ENCODE results near the gene ABCC9.
"Not testable (repeated sequence)": the region's sequence is repeated elsewhere in the genome, so short reads cannot be mapped to it uniquely, and the experiment has no call there.

Gene ABCC9

DNA sequence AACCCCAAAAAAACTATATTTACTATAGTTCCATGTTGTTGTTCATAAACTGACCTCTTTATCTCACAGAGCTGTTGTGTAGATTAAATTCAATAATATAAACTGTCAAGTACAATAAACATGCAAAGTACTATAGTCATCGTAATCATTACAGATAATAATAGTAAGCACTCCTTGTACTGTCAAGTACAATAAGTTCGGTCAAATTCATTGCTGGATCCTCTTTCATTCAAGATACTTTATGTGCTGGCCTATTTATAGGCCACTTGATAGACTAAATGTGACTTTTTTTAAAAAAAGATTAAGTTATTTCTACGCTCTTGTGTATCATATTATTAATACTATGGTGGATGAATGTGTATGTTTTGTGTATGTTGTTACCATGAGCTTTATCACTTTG is 127.5 kb downstream of the ABCC9 start:
- no peak for DNase-seq

DNA sequence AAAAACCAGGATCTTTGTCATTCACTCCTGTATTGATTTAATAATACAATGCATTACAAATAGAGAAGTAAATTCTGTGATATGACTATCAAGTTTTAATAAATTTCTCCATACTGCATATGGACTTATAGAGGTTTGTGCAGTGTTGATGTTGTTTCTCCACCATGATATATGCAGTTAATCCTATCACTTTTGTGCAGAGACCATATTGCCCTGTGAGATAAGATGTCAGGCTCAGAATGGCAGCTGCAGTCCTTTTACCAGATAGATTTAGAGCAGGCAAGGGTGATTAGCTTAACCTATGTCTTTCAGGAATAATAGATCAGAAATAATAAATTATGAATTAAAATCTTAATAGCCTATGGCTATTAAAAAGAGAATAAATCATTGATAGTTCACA is 128.1 kb downstream of the ABCC9 start:
- no peak for DNase-seq

DNA sequence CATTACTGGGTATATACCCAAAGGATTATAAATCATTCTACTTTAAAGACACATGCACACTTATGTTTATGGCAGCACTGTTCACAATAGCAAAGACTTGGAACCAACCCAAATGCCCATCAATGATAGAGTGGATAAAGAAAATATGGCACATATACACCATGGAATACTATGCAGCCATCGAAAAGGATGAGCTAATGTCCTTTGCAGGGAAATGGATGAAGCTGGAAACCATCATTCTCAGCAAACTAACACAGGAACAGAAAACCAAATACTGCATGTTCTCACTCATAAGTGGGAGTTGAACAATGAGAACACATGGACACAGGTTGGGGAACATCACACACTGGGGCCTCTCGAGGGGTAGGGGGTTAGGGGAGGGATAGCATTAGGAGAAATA is 128.9 kb downstream of the ABCC9 start:
- not testable (repeated sequence) for DNase-seq

DNA sequence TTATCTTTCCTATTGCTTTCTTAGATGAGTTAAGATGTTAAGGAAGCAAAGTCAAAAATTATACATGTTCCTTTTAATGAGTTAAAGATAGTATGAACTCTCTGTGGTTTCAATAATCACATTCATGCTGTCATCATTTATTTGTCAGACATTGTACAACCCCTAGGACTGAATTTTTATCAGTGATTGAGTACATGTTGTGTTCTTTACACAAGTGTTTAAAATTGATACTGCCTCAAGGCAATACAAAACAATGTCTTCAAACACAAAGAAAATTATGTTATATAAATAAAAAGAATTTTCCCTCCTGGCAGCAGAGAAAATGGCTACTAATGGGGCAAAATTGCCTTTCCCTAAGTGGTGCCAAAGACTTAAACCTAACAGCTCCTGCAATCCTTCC is 132.1 kb downstream of the ABCC9 start:
- no peak for DNase-seq

DNA sequence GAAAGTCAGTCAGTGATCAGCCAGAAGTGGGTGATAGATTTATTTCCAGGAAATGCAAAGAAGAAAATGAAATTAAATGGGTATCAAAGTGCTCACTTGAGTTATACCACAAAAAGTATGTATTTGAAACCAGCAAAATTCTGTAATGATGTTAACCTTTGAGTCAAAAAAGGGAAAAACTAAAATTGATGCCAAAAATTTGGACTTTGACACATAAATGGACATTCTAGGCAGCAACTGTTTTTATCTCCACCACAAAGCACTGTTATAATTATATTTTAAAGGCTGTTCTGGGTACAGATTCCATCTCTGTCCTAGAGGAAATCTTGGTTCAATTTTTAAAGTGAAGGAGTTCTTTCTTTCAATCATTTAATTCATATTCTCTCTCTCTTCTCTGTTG is 135.0 kb downstream of the ABCC9 start:
- no peak for DNase-seq

DNA sequence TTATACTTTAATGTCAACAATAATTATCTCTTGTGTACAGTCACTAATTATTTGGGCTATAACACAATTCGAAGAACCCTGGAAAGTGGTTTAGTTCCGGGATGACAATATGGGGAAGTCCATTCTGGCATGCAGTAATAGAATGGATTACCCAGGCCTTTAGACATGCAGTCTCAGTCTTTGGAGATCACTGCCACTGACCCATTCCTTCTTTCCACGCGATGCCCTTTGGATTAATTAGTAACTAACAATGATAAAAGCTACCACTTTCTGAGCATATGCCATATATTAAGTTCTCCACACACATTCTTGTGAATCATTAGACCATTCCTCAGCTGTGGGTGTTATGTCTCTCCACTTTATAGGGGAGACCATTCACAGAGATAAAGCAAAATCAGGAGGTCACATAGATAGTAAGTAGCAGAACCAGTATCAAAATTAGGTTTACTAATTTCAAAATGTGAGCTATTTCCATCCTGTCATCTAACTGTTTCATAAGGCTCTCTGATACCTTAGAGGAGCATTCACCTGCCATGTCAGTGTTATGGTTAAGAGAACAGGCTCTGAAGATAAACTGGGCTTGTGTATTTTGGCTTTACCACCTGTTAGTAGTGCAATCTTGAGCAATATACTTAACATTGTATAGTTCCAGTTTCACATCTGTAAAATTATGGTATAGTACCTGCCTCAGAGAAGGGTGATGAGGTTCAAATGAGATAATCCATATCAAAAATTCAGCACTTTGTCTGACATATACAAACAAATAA is 139.5 kb downstream of the ABCC9 start:
- DNase-seq, result no peak

DNA sequence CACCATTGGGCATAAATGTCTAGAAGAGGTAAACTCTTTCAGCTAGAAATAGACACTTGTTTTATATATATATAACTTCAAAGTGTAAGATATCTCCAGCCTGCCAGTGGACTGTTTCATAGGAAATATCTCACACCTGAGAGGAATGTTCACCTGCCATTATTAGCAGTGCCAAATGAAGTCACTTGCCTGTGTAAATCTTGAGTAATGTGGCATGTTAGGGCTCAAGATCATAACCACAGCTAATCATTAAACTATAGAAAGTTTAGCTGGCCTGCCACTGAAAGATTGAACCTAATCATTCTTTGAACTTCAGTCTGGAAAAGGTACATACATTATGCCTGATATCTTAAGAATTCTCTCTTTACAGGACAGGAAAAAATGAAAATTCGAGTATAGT is 141.2 kb downstream of the ABCC9 start:
- no peak for DNase-seq

DNA sequence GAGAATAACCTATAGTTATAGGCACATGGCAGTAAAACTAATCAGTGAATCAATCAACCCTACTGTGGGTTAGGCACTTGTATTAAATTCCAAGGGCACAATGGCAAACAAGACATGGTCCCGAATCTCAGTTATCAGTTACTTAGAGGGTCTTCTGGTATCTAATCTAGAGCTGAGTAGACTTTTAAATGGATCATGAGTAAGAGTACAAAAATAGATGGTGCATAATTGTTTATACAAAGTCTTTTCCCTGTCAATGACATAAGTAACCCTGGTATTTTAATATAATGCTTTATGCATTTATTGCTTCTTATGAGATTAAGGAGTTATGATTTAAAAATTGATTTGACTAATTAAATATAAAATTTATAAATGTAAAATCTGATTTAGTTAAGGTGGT is 143.7 kb downstream of the ABCC9 start:
- DNase-seq, result no peak

DNA sequence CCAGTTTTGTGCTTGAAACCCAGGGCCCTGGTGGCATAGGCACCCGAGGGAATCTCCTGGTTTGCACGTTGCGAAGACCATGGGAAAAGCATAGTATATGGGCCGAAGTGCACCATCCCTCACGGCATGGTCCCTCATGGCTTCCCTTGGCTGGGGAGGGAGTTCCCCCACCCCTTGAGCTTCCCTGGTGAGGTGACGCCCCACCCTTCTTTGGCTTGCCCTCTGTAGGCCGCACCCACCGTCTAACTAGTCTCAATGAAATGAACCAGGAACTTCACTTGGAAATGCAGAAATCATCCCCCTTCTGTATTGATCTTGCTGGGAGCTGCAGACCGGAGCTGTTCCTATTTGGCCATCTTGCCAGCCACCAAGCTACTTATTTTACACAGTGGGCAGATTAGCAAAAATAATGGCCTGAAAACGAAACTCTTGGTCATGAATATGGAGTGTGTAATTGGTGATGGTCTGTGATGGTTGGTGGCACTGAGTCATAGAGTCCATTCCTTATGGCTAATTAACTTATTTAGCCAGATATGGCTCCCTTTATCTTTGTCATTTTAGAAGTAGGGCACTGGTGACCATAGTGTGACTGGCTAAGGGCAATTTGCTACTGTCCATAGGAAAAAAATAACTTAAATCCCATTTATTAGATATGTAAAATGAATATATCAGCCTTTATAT is 145.4 kb downstream of the ABCC9 start:
- no peak for DNase-seq

DNA sequence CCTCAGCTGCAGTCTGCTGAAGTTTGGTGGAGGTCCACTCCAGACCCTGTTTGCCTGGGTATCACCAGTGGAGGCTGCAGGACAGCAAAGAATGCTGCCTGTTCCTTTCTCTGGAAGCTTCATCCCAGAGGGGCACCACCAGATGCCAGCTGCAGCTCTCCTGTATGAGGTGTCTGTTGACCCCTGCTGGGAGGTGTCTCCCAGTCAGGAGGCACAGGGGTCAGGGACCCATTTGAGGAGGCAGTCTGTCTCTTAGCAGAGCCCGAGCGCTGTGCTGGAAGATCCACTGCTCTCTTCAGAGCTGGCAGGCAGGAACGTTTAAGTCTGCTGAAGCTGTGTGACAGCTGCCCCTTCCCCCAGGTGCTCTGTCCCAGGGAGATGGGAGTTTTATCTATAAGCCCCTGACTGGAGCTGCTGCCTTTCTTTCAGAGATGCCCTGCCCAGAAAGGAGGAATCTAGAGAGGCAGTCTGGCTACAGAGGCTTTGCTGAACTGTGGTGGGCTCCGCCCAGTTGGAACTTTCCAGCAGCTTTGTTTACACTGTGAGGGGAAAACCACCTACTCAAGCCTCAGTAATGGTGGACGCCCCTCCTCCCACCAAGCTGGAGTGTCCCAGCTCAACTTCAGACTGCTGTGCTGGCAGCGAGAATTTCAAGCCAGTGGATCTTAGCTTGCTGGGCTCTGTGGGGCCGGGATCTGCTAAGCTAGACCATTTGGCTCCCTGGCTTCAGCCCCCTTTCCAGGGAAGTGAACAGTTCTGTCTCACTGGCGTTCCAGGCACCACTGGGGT is 146.2 kb downstream of the ABCC9 start:
- DNase-seq, result not testable (repeated sequence)

DNA sequence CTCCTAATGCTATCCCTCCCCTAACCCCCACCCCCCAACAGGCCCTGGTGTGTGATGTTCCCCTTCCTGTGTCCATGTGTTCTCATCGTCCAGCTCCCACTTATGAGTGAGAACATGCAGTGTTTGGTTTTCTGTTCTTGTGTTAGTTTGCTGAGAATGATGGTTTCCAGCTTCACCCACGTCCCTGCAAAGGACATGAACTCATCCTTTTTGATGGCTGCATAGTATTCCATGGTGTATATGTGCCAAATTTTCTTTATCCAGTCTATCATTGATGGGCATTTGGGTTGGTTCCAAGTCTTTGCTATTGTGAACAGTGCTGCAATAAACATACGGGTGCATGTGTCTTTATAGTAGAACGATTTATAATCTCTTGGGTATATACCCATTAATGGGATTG is 151.5 kb downstream of the ABCC9 start:
- DNase-seq, result not testable (repeated sequence)

DNA sequence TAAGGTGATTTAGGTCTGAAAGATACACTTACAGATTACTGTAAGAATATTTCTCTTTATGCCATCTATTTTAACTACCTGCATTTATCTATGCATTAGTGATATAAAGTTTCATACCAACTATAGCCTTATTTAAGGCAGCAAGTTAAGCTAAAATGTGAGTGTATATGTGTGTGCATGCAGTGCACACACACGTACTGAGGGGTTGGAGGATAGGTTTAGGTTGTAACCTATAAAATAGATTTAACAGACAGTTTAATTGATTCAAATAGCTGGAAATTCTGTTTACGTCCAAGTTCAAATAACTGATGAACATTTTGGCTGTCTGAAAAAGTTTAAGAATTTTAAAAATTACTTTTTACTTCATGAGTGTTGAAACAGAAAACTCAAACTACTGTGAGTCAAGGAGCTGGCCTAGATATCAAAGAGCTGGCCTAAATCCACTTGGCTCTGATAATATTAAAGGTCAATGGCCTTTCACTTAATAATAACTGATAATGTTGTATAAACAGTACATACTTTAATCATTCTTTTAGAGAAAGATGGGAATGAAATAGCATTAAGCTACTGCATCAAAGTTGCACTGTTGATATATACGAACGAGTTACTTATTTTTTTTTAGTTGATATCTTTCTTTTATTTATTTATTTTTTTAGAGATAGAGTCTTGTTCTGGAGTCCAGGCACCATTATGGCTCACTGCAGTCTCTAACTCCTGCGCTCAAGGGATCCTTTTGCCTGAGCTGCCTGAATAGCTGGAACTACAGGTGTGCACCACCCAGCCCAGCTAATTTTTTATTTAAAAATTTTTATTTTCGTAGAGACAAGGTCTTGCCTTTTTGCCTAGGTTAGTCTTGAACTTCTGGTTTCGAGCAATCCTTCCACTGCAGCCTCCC is 152.9 kb downstream of the ABCC9 start:
- no peak for DNase-seq

DNA sequence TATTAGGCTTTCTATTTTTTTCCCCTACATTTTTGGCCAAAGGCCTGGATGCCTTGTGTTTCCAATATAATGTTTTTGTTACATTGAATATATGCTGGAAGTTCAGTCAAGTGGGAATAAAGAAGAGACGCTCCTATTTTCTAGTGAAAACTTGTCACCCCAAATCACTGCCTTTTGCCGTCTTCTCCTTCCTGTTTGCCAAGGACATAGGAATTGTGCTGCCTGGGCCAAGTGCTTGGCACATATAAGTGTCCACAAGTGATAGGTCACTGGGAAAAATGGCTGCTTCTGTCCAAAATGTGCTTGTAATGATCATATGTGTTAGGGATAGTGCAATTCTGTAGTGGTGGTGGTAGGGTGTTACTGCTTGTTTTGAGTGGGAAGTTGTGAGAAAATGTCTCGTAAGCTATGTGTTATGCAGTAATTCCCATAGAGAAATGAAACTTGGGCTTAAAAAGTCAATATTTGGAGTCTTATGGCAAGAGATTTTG is 155.1 kb downstream of the ABCC9 start:
- no peak for DNase-seq

DNA sequence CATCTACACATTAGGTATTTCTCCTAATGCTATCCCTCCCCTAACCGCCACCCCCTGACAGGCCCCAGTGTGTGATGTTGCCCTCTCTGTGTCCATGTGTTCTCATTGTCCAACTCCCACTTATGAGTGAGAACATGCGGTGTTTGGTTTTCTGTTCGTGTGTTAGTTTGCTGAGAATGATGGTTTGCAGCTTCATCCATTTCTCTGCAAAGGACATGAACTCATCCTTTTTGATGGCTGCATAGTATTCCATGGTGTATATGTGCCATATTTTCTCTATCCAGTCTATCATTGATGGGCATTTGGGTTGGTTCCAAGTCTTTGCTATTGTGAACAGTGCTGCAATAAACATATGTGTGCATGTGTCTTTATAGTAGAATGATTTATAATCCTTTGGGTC is 158.5 kb downstream of the ABCC9 start:
- not testable (repeated sequence) for DNase-seq

DNA sequence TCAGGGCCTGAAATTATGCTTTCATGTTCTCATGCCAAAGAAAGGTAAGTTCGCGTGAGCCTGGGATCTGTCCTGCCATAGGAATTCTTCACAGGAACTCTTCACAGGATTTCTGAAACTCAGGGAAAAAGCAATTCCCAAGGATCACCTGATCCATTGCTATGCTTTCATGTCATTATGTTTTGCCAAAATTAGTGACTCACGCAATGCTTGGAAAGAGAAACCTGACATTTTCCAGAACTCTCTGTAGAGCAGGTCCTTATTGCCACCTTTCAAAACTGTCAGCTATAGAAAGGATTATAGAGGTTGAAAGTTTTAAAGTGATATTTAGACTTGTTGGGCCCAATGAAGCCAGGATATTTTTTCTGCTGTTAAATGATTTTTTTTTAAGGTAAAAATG is 160.4 kb downstream of the ABCC9 start:
- DNase-seq, result no peak

DNA sequence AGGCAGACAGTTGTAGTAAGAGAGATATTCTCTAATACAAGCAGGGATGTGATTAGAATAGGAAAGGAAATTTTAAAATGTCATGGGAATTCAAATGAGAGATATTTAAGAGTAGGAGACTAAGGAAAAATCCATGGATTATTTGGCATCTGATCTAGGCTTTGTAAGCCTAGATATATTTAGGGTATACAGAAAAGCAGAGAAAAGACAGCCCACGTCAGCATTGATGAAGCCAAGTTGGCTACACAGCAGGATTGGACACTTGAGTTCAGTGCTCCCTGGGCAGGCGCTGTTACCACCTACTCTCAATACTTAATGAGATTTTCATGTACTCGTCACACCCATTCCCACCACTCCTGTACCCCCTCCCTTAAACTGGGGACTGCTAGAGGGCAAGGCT is 165.1 kb downstream of the ABCC9 start:
- DNase-seq, result no peak

DNA sequence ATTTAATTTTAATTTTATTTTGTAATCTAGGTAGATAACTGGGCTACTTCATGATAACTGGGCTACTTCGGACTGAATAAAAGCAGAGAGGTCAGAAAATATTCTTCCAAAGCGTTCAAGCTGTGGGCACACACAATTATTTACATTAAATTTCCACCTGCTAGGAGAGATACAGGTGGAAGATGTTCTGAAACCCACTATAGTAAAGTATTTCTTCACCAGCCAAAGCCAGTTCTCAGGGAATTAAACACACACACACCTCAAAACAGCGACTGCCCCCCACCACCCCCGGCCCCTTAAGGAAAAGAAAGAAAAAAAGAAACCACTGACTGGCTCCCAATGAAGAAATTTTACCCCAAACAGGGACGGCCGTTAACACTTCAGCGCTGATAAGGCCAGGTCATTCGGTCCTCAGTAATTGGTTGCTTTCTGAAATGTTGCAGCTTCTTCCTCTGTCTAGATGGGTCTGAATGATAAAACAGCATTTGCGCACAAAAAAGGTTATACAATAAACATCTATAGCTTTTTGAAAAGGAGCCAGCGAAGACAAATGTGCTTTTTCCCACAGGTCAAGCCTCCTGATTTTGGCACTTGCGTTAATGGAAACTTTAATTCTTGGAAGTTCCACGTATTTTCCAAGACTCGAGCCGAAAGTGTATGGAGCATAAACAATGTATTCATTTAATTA is 165.9 kb downstream of the ABCC9 start:
- no peak for DNase-seq

DNA sequence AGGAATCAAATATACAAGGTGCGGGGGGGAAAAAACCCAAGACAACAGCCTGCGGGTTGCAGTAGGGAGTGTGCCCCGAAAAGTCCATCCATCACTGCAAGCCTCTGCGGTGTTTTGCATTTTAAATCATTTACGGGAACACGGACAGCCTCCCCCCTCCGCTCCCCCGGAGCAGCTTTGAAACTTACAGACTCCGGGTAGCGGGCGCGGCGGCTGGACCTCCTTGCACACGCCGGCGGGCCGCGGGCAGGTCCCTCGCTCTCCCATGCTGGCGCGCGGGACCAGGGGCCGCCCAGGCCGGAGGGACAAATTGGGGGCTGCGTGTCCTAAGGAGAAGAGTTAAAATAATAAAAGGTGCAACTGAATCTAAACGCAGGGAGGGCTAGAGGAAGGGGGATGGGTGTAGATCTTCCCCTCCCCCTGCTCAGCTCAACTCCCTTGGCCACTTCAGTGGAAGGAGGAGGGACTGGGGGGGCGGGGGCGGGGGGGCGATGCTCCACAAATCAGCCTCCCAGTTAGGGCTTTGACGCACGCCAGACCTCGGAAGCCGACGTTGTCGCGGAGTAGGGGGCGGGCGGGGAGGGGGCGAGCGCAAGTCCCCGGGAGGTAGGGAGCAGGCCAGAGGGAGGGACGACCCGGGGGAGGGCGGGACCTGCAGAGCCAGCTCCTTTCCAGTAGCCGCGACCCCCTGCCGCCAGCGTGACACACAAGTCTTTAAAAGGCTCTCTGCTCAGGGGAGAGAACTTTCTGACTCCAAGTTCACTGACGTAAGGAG is 166.7 kb downstream of the ABCC9 start, which contains the start of gene KCNJ8:
KCNJ8 (minus strand) TSS at position 349 of the 775 bp plus-strand sequence. CDS start 1,090 bp downstream, outside the sequence.
- DNase-seq, result no peak

DNA sequence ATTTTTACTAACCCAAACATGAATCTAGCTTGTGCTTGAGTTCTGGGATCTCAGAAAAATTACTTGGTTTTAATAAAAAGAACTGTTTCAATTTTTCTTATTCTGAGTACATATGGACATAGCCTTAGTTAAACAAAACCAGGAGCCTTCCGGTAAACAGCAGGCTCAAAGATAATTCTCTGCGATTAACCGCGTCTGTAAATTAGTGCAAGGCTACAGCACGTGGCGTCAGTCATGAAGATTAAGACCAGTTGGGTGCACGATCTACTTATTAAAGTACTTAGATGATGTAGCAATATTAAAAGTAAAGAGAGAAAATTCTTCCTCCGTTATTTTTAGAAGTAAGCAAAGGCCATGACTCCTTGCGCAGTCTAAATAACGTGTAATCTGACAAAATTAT is 167.4 kb downstream of the ABCC9 start:
- DNase-seq, result no peak

DNA sequence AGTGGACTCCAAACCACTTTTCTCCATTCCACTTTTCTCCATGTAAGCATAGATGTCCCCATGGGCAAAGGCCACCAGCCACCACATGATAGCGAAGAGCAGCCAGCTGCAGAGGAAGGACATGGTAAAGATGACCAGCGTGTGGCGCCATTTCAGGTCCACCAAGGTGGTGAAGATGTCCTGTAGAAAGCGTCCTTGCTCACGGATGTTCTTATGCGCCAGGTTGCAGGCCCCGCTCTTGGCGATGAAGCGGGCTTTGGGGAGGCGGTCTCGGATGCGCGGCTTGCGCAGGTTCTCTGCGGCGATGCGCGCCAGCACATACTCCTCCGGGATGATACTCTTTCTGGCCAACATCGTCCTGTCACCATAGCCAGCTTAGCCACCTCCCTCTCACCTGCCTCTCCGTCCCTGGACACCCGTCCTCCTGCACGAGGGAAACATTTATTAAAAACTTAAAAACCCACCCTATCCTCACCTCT is 167.9 kb downstream of the ABCC9 start:
- DNase-seq, result no peak

DNA sequence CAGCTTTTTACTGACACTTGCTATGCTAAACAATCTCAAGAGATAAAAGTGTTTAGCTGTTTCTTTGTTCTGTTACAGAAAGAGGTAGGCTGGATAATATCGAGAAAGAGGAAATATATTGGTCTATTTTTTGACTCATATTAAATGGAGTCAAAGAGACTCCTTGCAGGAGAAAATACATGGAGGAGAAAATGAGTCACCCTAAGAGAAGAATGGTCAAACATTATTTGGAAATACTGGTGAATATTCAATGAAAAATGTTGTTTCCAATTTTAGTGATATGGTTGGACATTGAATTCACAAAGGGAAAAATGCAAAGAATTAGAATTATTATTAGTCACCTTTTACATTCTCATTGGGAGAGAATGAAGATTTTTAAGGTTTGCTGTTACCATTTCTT is 169.9 kb downstream of the ABCC9 start:
- DNase-seq, result no peak

Data from KG1 (cell line).